Suppressor macrophage treated with lipopolysaccharide for 1 hour (primary cell): ENCODE measurements around the gene AK5.

ENCODE experiments used
- DNase-seq, 3 donors: peaks; one replicate each; pipeline ENCODE4 v3.0.0-alpha.2; 2020 to 2022

Gene AK5

GRCh38 chr1:77605246-77606026 lies 323.6 kb downstream of the AK5 start:
- DNase-seq: peak; percentile 18 to 28 (median 23)

- DNase-seq: no peak
Measured at GRCh38 chr1:77608893-77609292, 327.1 kb downstream of the AK5 start.
